ENCODE data around the gene ZNF69. TPM values are rescaled to one million over a fixed set of nuclear protein-coding genes. Genes with fewer than 3 reads are reported as not detected.
A peak's percentile ranks its signal among the peaks of the same experiment; 100 is the strongest.

The ZNF69 gene
- total and polyA plus RNA-seq, 2 of the 13 experiments (the other 11 are each of a cell fraction or from before 2014, with no cell fraction given): 9.6 to 21.0 TPM

DNA sequence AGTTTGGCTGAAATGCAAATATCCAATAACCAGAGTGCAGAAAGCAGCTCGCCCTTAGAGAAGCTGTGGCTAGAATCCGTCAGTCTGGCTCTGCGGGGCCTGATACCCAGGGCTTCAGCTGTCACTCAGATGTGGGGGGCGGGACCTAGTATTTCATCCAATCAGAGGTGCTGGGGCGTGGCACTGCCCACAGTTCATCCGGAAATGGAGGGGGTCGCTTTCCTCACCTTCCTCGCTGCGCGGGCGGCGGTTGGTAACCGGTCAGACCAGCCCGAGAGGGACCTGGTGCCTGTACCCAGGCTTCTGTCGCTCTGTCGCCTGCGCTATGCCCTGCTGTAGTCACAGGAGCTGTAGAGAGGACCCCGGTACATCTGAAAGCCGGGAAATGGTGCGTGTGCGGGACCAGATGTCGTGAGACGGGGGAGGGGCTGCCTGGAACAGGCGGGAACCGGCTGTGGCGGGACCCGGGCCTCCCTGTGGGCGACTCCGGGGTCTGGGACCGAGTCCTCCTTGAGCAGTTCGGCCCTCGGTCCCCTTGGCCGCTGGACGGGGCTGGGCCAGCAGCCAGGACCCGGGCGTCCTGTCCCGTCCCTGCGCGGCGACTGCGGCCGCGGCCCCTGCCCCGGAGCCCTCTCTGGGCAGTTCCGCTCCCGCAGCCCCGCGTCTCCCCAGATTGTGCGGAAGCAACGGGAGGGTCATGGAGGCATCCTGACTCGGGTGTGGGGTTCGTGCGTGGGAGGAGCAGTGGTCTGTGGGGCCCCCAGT is 37.5 kb downstream of the ZNF69 start, which contains the start of gene ZNF700 (continued):
- TF ChIP-seq, protein P1, sequence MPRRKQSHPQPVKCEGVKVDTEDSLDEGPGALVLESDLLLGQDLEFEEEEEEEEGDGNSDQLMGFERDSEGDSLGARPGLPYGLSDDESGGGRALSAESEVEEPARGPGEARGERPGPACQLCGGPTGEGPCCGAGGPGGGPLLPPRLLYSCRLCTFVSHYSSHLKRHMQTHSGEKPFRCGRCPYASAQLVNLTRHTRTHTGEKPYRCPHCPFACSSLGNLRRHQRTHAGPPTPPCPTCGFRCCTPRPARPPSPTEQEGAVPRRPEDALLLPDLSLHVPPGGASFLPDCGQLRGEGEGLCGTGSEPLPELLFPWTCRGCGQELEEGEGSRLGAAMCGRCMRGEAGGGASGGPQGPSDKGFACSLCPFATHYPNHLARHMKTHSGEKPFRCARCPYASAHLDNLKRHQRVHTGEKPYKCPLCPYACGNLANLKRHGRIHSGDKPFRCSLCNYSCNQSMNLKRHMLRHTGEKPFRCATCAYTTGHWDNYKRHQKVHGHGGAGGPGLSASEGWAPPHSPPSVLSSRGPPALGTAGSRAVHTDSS (CRISPR knock-in tag; conservative IDR thresholded peaks at IDR 0.05): no peak
- TF ChIP-seq ZNF501 (CRISPR knock-in tag; IDR thresholded peaks at IDR 0.05) (0 out of 2 replicates have a peak, but pooled peaks have one; percentile 51), ZNF552 (CRISPR knock-in tag; IDR thresholded peaks at IDR 0.05; ENCODE audit: borderline replicate concordance) (0 out of 2 replicates have a peak, but pooled peaks have one; percentile 32), ZNF292 (CRISPR knock-in tag; IDR thresholded peaks at IDR 0.05; ENCODE audit: borderline replicate concordance, low read depth) (no peak; the same call in 1 of the 2 replicates), ZNF850 (CRISPR knock-in tag; conservative IDR thresholded peaks at IDR 0.05) (no peak), CC2D1A (CRISPR knock-in tag; IDR thresholded peaks at IDR 0.05) (no peak), ZNF557 (CRISPR knock-in tag; IDR thresholded peaks at IDR 0.05) (no peak), ZNF451 (CRISPR knock-in tag; IDR thresholded peaks at IDR 0.05) (peak; percentile 82; the same call in 1 of the 2 replicates), FOSL2 (CRISPR knock-in tag; IDR thresholded peaks at IDR 0.05) (peak; percentile 5; the same call in 1 of the 2 replicates), FOXM1 (CRISPR knock-in tag; IDR thresholded peaks at IDR 0.05) (no peak), NFKBIZ (CRISPR knock-in tag; IDR thresholded peaks at IDR 0.05) (no peak), ZNF879 (CRISPR knock-in tag; IDR thresholded peaks at IDR 0.05) (0 out of 2 replicates have a peak, but pooled peaks have one; percentile 56), ETV5 (CRISPR knock-in tag; IDR thresholded peaks at IDR 0.05; ENCODE audit: borderline replicate concordance) (peak; percentile 78; the same call in 1 of the 2 replicates), ZNF616 (CRISPR knock-in tag; IDR thresholded peaks at IDR 0.05; ENCODE audit: low read depth) (no peak; the same call in 1 of the 2 replicates), CCAR2 (optimal IDR thresholded peaks at IDR 0.05; ENCODE audit: low read depth, low read length) (no peak), SNRNP70 (IDR thresholded peaks at IDR 0.05; ENCODE audit: low read depth, low read length) (no peak), SAFB2 (CRISPR knock-in tag; IDR thresholded peaks at IDR 0.05; ENCODE audit: borderline replicate concordance, low read depth) (no peak; the same call in 1 of the 2 replicates), ARNT2 (CRISPR knock-in tag; IDR thresholded peaks at IDR 0.05; ENCODE audit: low read depth) (no peak; the same call in 1 of the 2 replicates), TOPORS (CRISPR knock-in tag; IDR thresholded peaks at IDR 0.05) (0 out of 2 replicates have a peak, but pooled peaks have one; percentile 49)
- TF ChIP-seq, protein P2, sequence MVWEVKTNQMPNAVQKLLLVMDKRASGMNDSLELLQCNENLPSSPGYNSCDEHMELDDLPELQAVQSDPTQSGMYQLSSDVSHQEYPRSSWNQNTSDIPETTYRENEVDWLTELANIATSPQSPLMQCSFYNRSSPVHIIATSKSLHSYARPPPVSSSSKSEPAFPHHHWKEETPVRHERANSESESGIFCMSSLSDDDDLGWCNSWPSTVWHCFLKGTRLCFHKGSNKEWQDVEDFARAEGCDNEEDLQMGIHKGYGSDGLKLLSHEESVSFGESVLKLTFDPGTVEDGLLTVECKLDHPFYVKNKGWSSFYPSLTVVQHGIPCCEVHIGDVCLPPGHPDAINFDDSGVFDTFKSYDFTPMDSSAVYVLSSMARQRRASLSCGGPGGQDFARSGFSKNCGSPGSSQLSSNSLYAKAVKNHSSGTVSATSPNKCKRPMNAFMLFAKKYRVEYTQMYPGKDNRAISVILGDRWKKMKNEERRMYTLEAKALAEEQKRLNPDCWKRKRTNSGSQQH (CRISPR knock-in tag; IDR thresholded peaks at IDR 0.05; ENCODE audit: low read depth): no peak; the same call in 1 of the 2 replicates
- TF ChIP-seq, protein P3, sequence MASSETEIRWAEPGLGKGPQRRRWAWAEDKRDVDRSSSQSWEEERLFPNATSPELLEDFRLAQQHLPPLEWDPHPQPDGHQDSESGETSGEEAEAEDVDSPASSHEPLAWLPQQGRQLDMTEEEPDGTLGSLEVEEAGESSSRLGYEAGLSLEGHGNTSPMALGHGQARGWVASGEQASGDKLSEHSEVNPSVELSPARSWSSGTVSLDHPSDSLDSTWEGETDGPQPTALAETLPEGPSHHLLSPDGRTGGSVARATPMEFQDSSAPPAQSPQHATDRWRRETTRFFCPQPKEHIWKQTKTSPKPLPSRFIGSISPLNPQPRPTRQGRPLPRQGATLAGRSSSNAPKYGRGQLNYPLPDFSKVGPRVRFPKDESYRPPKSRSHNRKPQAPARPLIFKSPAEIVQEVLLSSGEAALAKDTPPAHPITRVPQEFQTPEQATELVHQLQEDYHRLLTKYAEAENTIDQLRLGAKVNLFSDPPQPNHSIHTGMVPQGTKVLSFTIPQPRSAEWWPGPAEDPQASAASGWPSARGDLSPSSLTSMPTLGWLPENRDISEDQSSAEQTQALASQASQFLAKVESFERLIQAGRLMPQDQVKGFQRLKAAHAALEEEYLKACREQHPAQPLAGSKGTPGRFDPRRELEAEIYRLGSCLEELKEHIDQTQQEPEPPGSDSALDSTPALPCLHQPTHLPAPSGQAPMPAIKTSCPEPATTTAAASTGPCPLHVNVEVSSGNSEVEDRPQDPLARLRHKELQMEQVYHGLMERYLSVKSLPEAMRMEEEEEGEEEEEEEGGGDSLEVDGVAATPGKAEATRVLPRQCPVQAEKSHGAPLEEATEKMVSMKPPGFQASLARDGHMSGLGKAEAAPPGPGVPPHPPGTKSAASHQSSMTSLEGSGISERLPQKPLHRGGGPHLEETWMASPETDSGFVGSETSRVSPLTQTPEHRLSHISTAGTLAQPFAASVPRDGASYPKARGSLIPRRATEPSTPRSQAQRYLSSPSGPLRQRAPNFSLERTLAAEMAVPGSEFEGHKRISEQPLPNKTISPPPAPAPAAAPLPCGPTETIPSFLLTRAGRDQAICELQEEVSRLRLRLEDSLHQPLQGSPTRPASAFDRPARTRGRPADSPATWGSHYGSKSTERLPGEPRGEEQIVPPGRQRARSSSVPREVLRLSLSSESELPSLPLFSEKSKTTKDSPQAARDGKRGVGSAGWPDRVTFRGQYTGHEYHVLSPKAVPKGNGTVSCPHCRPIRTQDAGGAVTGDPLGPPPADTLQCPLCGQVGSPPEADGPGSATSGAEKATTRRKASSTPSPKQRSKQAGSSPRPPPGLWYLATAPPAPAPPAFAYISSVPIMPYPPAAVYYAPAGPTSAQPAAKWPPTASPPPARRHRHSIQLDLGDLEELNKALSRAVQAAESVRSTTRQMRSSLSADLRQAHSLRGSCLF (CRISPR knock-in tag; IDR thresholded peaks at IDR 0.05; ENCODE audit: borderline replicate concordance): no peak
